Vagina (tissue), 2 donors: ENCODE measurements around the gene C2CD4A. TPM values are rescaled to one million over a fixed set of nuclear protein-coding genes. Genes with fewer than 3 reads are reported as not detected.

Source experiments
- DNase-seq, 2 donors: peaks; one replicate each; pipeline ENCODE4 v3.0.0-alpha.2; 2017; ENCODE audit errors: extremely low spot score in 2 of 2
- H3K27ac ChIP-seq: fragments of 200-600 bp; sonication (generic); one replicate; pipeline ENCODE4 v1.5.1; 2019
- H3K27me3 ChIP-seq: fragments of 200-600 bp; sonication (generic); one replicate; pipeline ENCODE4 v1.5.1; 2019
- H3K36me3 ChIP-seq, 2 donors: fragments of 200-600 bp; sonication (generic); one replicate each; pipeline ENCODE4 v1.5.1; 2017 to 2019
- H3K4me1 ChIP-seq: fragments of 200-600 bp; sonication (generic); one replicate; pipeline ENCODE4 v1.5.1; 2019
- H3K4me3 ChIP-seq, 2 donors: fragments of 200-600 bp; sonication (generic); 1 replicate in 1 of 2; 2 replicates in 1 of 2; pipeline ENCODE4 v1.5.1; 2016 to 2019
- H3K9me3 ChIP-seq: fragments of 200-600 bp; sonication (generic); one replicate; pipeline ENCODE4 v1.5.1; 2019
- CTCF ChIP-seq, 3 experiments: fragments of 450-650 bp in 2 of 3; fragments of 200-600 bp in 1 of 3; sonication (generic) in 1 of 3; IDR thresholded peaks; one replicate each; pipeline ENCODE4 v1.5.1; 2017 to 2019; ENCODE audit warnings: antibody characterized with exemption in 3 of 3, mild to moderate bottlenecking in 2 of 3, moderate library complexity in 2 of 3
- POLR2A ChIP-seq, 2 donors: fragments of 450-650 bp; IDR thresholded peaks; one replicate each; pipeline ENCODE4 v1.6.1; 2017; ENCODE audit warnings: antibody characterized with exemption in 2 of 2, mild to moderate bottlenecking in 2 of 2, moderate library complexity in 2 of 2
- POLR2AphosphoS5 ChIP-seq, 2 donors: sonication (generic); formaldehyde crosslinking; IDR thresholded peaks; one replicate each; pipeline ENCODE4 v1.9.0; 2017; ENCODE audit warnings: antibody characterized with exemption in 2 of 2, mild to moderate bottlenecking in 2 of 2, low read depth in 1 of 2; ENCODE audit not compliant: insufficient read depth in 1 of 2
- intact Hi-C: fragments of 100-400 bp; cut with DNase I; formaldehyde crosslinking; loops from one replicate; pipeline ENCODE4 v1.15.1; 2023
- total RNA-seq: library from RNA; depleted of rRNA; stranded (reverse); fragments of >200 nt; gene quantifications from one replicate; pipeline ENCODE4 v1.2.3, GENCODE V29; 2016

The C2CD4A gene
- total RNA-seq, 1 donor from 2014 or later = not detected

DNA sequence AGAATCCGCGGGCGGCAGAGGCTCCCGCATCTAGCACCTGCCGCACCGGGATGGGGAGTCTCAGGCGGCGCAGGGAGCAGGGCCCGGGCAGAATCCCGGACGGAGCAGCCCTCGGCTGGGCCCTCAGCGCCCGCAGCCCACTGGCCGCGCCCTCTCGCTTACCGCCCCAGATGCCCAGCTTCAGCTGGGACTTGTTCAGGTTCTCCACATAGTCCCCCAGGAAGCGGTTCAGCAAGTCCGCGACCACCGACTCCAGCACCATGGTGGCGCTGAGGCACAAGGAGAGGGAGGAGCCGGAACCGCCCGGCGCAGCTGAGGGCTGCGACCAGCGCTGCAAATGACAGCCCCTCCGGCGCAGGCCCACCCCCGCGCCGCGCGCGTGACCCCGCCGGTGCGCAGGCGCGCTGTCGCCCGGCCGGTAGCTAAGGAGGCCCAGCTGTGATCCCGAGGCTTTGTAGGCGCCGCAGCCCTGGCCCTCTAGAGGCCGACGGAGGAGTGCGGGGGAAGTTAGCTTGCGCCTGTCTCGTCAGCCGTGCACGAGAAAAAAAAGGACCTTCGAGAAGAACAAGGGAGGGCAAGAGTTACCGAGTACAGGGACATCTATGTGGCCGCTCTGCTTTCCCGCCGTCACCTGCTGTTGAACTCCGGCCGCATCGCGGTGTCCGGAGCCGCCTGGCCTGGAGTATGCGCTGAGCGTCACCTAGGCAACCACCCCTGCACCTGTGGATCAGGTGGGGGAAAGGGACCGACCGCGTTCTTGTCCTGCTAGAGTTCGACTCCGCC lies 6.5 kb upstream of the C2CD4A start, which contains the start of gene VPS13C:
Gene VPS13C, minus strand, starts transcription at position 335 of the 783 bp plus-strand sequence. Its CDS starts 73 bp downstream, at position 262.
- Histone ChIP-seq H3K27ac (peak within 1 kb of the TSS; percentile 86), H3K4me3 (peak within 1 kb of the TSS; percentile 81 to 83), H3K4me1 (peaks cover 39% of the 10 kb centered on the region), H3K27me3 (no peaks in the 10 kb centered on the region), H3K36me3 (no peaks in the 10 kb centered on the region), H3K9me3 (no peaks in the 10 kb centered on the region)
- peak in 1 of 2 donors; percentile 95 for DNase-seq
- intact Hi-C loops = no loop called here
- TF ChIP-seq POLR2AphosphoS5 (IDR thresholded peaks at IDR 0.05; ENCODE audit: insufficient read depth in 1 of 2, low read depth in 1 of 2) (peak; percentile 19 to 85), POLR2A (IDR thresholded peaks at IDR 0.05) (peak in 1 of 2 donors; percentile 73), CTCF (IDR thresholded peaks at IDR 0.05) (peak; percentile 22 to 78 (median 45))

GRCh38 chr15:62060896-62061280 lies 5.9 kb upstream of the C2CD4A start:
- no peak for TF ChIP-seq CTCF (IDR thresholded peaks at IDR 0.05)
- no peak for TF ChIP-seq POLR2AphosphoS5 (IDR thresholded peaks at IDR 0.05; ENCODE audit: insufficient read depth in 1 of 2, low read depth in 1 of 2)
- TF ChIP-seq POLR2A (IDR thresholded peaks at IDR 0.05) = no peak
- Histone ChIP-seq H3K4me1 (peaks cover 39% of the 10 kb centered on the region), H3K27ac (peak overlapping the region; percentile 86), H3K9me3 (no peaks in the 10 kb centered on the region), H3K4me3 (peak overlapping the region; percentile 81 to 83), H3K27me3 (no peaks in the 10 kb centered on the region), H3K36me3 (no peaks in the 10 kb centered on the region)
- intact Hi-C loops = no loop called here
- DNase-seq = no peak

- Histone ChIP-seq H3K9me3 (no peaks in the 10 kb centered on the region), H3K27ac (no peak overlapping the region), H3K27me3 (no peaks in the 10 kb centered on the region), H3K36me3 (no peaks in the 10 kb centered on the region), H3K4me3 (no peak overlapping the region), H3K4me1 (peaks cover 33% of the 10 kb centered on the region)
- no peak for DNase-seq
- no peak for TF ChIP-seq CTCF (IDR thresholded peaks at IDR 0.05)
- TF ChIP-seq POLR2AphosphoS5 (IDR thresholded peaks at IDR 0.05; ENCODE audit: insufficient read depth in 1 of 2, low read depth in 1 of 2) = peak in 1 of 2 donors; percentile 28
- no peak for TF ChIP-seq POLR2A (IDR thresholded peaks at IDR 0.05)
- intact Hi-C loops = no loop called here
Measured at GRCh38 chr15:62063825-62064635, 2.7 kb upstream of the C2CD4A start.

GRCh38 chr15:62067448-62068044 lies 769 bp downstream of the C2CD4A start:
- H3K27me3 ChIP-seq = no peaks in the 10 kb centered on the region
- no peaks in the 10 kb centered on the region for H3K36me3 ChIP-seq
- peaks cover 24% of the 10 kb centered on the region for H3K4me1 ChIP-seq
- intact Hi-C loops = no loop called here
- no peak for DNase-seq
- peak overlapping the region; percentile 14 for H3K27ac ChIP-seq
- H3K4me3 ChIP-seq = peak overlapping the region; percentile 54 to 71
- H3K9me3 ChIP-seq = no peaks in the 10 kb centered on the region
- TF ChIP-seq POLR2AphosphoS5 (IDR thresholded peaks at IDR 0.05; ENCODE audit: insufficient read depth in 1 of 2, low read depth in 1 of 2) (peak in 1 of 2 donors; percentile 12), POLR2A (IDR thresholded peaks at IDR 0.05) (no peak)
